SH-SY5Y (cell line): ENCODE data around the gene PDLIM5.

Experiments
- GATA2 ChIP-seq: IDR thresholded peaks from 2 replicates; pipeline ENCODE4 v1.6.1; 2011; ENCODE audit warnings: mild to moderate bottlenecking, low read depth, low read length
- GATA3 ChIP-seq: IDR thresholded peaks from 2 replicates; pipeline ENCODE4 v1.6.1; 2011; ENCODE audit warnings: low read depth, mild to moderate bottlenecking, low read length, moderate library complexity

DNA sequence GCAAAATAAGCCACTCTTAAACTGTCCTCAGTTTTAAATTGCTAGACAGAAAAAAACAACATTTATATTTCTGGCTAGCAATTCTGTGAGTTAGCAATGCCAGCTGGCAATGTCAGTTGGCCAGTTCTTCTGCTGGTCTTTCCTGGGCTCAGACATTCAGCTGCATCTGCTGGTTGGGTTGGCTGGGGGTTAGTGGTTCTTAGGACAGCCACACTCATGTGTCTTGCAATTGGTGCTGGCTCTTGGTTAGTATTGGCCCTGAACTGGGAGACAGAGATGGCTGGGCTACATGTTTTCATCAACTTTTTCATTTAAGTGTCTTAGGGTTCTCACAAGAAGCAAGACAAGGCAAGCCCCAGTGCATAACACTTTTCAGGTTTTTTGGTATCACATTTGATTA is 48.0 kb upstream of the PDLIM5 start:
- TF ChIP-seq GATA3, result no peak
- TF ChIP-seq GATA2, result no peak
